Measurements from ENCODE around the gene FAM228A. TPM values are rescaled to one million over a fixed set of nuclear protein-coding genes. Genes with fewer than 3 reads are reported as not detected.
A peak's percentile ranks its signal among the peaks of the same experiment; 100 is the strongest.

FAM228A gene
- total RNA-seq, 1 experiment from 2014 or later: not detected

DNA sequence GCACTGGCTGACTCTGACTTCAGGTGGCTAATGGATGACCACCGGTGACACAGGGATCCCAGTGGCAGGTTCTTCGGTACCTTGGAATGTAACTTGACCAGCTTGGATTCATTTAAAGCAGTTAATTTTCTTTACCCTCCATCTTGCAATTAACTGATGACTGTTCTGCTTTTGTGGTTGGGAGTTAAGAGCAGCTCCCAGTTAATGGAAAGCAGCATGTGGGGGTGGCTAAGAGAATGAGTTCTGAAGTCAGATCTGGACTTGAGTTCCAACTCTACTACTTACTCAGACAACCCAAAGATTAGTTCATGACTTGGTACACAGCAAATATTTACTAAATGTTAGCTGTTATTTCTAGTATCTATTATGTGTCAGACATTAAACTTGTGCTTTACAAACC is 58.5 kb downstream of the FAM228A start:
- Histone ChIP-seq H3K4me3 (ENCODE audit: low read length) (no peak overlapping the region), H3K36me3 (ENCODE audit: low read depth, low read length) (no peaks in the 10 kb centered on the region), H3K9me2 (replicated peaks; ENCODE audit: low read length) (no peaks in the 10 kb centered on the region), H3K79me2 (ENCODE audit: low read length) (no peaks in the 10 kb centered on the region), H3K9ac (ENCODE audit: low read length) (no peak overlapping the region), H2AFZ (ENCODE audit: low read length) (no peak overlapping the region), H3K9me3 (ENCODE audit: low read length) (no peaks in the 10 kb centered on the region), H3K27me3 (ENCODE audit: low read length) (no peaks in the 10 kb centered on the region), H3K4me2 (ENCODE audit: low read length) (no peak overlapping the region), H3K4me1 (ENCODE audit: insufficient read depth, low read length) (peaks cover 6% of the 10 kb centered on the region; the same call in 1 of the 2 replicates), H4K20me1 (ENCODE audit: low read length) (no peaks in the 10 kb centered on the region), H3F3A (ENCODE audit: low read length, unreplicated experiment) (no peaks in the 10 kb centered on the region), H3K27ac (ENCODE audit: low read length) (no peak overlapping the region)
- ATAC-seq (no peak), DNase-seq (no peak)
- ChIA-PET POLR2A (ENCODE audit: unreplicated experiment) (no interaction called here), CTCF (no interaction called here)
- TF ChIP-seq, protein P1, sequence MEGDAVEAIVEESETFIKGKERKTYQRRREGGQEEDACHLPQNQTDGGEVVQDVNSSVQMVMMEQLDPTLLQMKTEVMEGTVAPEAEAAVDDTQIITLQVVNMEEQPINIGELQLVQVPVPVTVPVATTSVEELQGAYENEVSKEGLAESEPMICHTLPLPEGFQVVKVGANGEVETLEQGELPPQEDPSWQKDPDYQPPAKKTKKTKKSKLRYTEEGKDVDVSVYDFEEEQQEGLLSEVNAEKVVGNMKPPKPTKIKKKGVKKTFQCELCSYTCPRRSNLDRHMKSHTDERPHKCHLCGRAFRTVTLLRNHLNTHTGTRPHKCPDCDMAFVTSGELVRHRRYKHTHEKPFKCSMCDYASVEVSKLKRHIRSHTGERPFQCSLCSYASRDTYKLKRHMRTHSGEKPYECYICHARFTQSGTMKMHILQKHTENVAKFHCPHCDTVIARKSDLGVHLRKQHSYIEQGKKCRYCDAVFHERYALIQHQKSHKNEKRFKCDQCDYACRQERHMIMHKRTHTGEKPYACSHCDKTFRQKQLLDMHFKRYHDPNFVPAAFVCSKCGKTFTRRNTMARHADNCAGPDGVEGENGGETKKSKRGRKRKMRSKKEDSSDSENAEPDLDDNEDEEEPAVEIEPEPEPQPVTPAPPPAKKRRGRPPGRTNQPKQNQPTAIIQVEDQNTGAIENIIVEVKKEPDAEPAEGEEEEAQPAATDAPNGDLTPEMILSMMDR (conservative IDR thresholded peaks at IDR 0.05; ENCODE audit: low read depth, low read length): no peak
- TF ChIP-seq EZH2phosphoT487 (IDR thresholded peaks at IDR 0.05; ENCODE audit: borderline replicate concordance, low read length): no peak
- TF ChIP-seq EZH2 (IDR thresholded peaks at IDR 0.05; ENCODE audit: low read length, unreplicated experiment): no peak
- intact Hi-C loops (cut with micrococcal nuclease): no loop called here
- BruUV-seq (replicated peaks): no TSS peak

DNA sequence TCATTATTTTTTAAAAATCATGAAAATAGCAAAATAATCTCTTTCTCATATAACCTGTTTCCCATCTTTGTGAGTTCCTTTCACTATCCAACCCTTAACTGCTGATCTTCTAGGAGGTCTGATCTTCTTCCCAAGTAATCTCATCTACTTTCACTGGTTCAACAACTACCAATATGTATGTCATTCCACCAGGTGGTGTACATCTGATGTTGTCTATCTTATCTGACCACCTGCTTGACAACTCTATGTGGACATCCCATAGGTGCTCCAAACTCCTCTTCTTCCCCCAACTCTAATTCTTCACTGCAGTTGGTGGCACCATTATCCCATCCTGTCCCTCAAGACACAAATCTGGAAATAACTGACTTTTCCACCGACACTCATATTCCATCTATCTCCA is 62.5 kb downstream of the FAM228A start:
- ChIA-PET POLR2A (ENCODE audit: unreplicated experiment) (no interaction called here), CTCF (no interaction called here)
- H3K4me3 ChIP-seq (ENCODE audit: low read length): no peak overlapping the region
- no peak for DNase-seq
- H3F3A ChIP-seq (ENCODE audit: low read length, unreplicated experiment): no peaks in the 10 kb centered on the region
- H3K79me2 ChIP-seq (ENCODE audit: low read length): no peaks in the 10 kb centered on the region
- no peaks in the 10 kb centered on the region for H3K4me1 ChIP-seq (ENCODE audit: insufficient read depth, low read length)
- no peak overlapping the region for H3K9ac ChIP-seq (ENCODE audit: low read length)
- H2AFZ ChIP-seq (ENCODE audit: low read length): no peak overlapping the region
- no TSS peak for BruUV-seq (replicated peaks)
- intact Hi-C loops (cut with micrococcal nuclease): no loop called here
- 0 out of 2 replicates have a peak, but pooled peaks have one; percentile 22 for ATAC-seq
- no peak overlapping the region for H3K27ac ChIP-seq (ENCODE audit: low read length)
- H4K20me1 ChIP-seq (ENCODE audit: low read length): no peaks in the 10 kb centered on the region
- no peak for TF ChIP-seq EZH2phosphoT487 (IDR thresholded peaks at IDR 0.05; ENCODE audit: borderline replicate concordance, low read length)
- TF ChIP-seq, protein P1 (conservative IDR thresholded peaks at IDR 0.05; ENCODE audit: low read depth, low read length): no peak
- no peak for TF ChIP-seq EZH2 (IDR thresholded peaks at IDR 0.05; ENCODE audit: low read length, unreplicated experiment)
- H3K27me3 ChIP-seq (ENCODE audit: low read length): no peaks in the 10 kb centered on the region
- H3K9me2 ChIP-seq (replicated peaks; ENCODE audit: low read length): no peaks in the 10 kb centered on the region
- H3K36me3 ChIP-seq (ENCODE audit: low read depth, low read length): no peaks in the 10 kb centered on the region
- no peaks in the 10 kb centered on the region for H3K9me3 ChIP-seq (ENCODE audit: low read length)
- H3K4me2 ChIP-seq (ENCODE audit: low read length): no peak overlapping the region

DNA sequence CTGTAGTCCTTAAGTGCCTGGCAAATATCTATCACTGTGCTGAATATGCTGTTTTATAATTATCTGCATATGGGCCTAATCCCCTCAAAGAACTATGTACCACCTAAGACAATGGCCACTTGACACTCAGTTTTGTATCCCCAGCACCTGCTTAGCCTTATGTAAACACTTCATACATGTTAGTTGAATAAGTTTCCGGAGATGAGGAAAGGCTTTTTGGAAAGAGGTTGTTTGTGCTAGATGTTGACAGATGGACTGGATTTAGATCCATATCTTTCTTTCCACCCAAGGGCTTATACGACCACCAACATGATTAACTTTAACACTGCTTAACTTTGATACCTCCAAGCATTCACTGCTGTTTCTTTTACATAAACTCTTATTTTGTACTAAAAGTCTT is 63.3 kb downstream of the FAM228A start:
- Histone ChIP-seq H3K9ac (ENCODE audit: low read length) (no peak overlapping the region), H4K20me1 (ENCODE audit: low read length) (no peaks in the 10 kb centered on the region), H3K4me2 (ENCODE audit: low read length) (no peak overlapping the region), H3F3A (ENCODE audit: low read length, unreplicated experiment) (no peaks in the 10 kb centered on the region), H3K4me3 (ENCODE audit: low read length) (no peak overlapping the region), H3K9me2 (replicated peaks; ENCODE audit: low read length) (no peaks in the 10 kb centered on the region), H3K79me2 (ENCODE audit: low read length) (no peaks in the 10 kb centered on the region), H3K27ac (ENCODE audit: low read length) (no peak overlapping the region), H3K4me1 (ENCODE audit: insufficient read depth, low read length) (no peaks in the 10 kb centered on the region), H3K36me3 (ENCODE audit: low read depth, low read length) (no peaks in the 10 kb centered on the region), H2AFZ (ENCODE audit: low read length) (no peak overlapping the region), H3K9me3 (ENCODE audit: low read length) (no peaks in the 10 kb centered on the region), H3K27me3 (ENCODE audit: low read length) (no peaks in the 10 kb centered on the region)
- ATAC-seq: no peak
- intact Hi-C loops (cut with micrococcal nuclease): no loop called here
- no TSS peak for BruUV-seq (replicated peaks)
- no peak for TF ChIP-seq EZH2 (IDR thresholded peaks at IDR 0.05; ENCODE audit: low read length, unreplicated experiment)
- TF ChIP-seq EZH2phosphoT487 (IDR thresholded peaks at IDR 0.05; ENCODE audit: borderline replicate concordance, low read length): no peak
- TF ChIP-seq, protein P1 (conservative IDR thresholded peaks at IDR 0.05; ENCODE audit: low read depth, low read length): no peak
- ChIA-PET POLR2A (ENCODE audit: unreplicated experiment) (no interaction called here), CTCF (no interaction called here)
- no peak for DNase-seq
